UCSD-AML1 (cell line): ENCODE data around the gene ST3GAL3.

Source experiments
- DNase-seq: peaks from one replicate; lab custom pipeline; 2025; ENCODE audit not compliant: unreplicated experiment; lab: John Stamatoyannopoulos, UW

The ST3GAL3 gene

GRCh38 chr1:43847290-43847689, 140.0 kb downstream of the ST3GAL3 start:
- no peak for DNase-seq

- no peak for DNase-seq
These were observed 140.5 kb downstream of the ST3GAL3 start for GRCh38 chr1:43847882-43848281.

GRCh38 chr1:43849670-43850069, 142.3 kb downstream of the ST3GAL3 start:
- no peak for DNase-seq

GRCh38 chr1:43850591-43851233, 143.4 kb downstream of the ST3GAL3 start:
- no peak for DNase-seq

GRCh38 chr1:43851561-43852338, 144.4 kb downstream of the ST3GAL3 start:
- DNase-seq = no peak

- peak; percentile 33 for DNase-seq
These were observed 146.0 kb downstream of the ST3GAL3 start for GRCh38 chr1:43853161-43853921.

GRCh38 chr1:43854473-43854872, 147.1 kb downstream of the ST3GAL3 start:
- no peak for DNase-seq

GRCh38 chr1:43856188-43856587, 148.9 kb downstream of the ST3GAL3 start:
- no peak for DNase-seq

- DNase-seq = no peak
These were observed 149.8 kb downstream of the ST3GAL3 start for GRCh38 chr1:43857163-43857562.

GRCh38 chr1:43858324-43858723, 151.0 kb downstream of the ST3GAL3 start:
- DNase-seq = no peak

- DNase-seq = no peak
These were observed 154.0 kb downstream of the ST3GAL3 start for GRCh38 chr1:43861337-43861736.

GRCh38 chr1:43861988-43862735, 154.8 kb downstream of the ST3GAL3 start:
- DNase-seq = no peak

GRCh38 chr1:43864111-43865045, 157.0 kb downstream of the ST3GAL3 start:
- no peak for DNase-seq

- no peak for DNase-seq
These were observed 158.9 kb downstream of the ST3GAL3 start for GRCh38 chr1:43866201-43866600.

GRCh38 chr1:43867976-43868740, 160.8 kb downstream of the ST3GAL3 start:
- DNase-seq = no peak

- DNase-seq = no peak
These were observed 161.4 kb downstream of the ST3GAL3 start for GRCh38 chr1:43868741-43869067.

GRCh38 chr1:43870306-43870705, 163.0 kb downstream of the ST3GAL3 start:
- no peak for DNase-seq

GRCh38 chr1:43871181-43871910, 164.0 kb downstream of the ST3GAL3 start:
- DNase-seq = no peak

- DNase-seq = no peak
These were observed 164.9 kb downstream of the ST3GAL3 start for GRCh38 chr1:43872280-43872679.
